GM13977 (cell line): ENCODE results near the gene ABHD12.

Experiments
- DNase-seq: peaks from one replicate; pipeline ENCODE4 v3.0.0; 2012; ENCODE audit warnings: low spot score
- CTCF ChIP-seq: IDR thresholded peaks from 2 replicates; pipeline ENCODE4 v1.5.1; 2012; ENCODE audit warnings: mild to moderate bottlenecking, control low read depth; ENCODE audit not compliant: insufficient read depth; ENCODE audit errors: extremely low read depth, missing control alignments
- in situ Hi-C: fragments of 300-500 bp; cut with MboI; formaldehyde crosslinking; loops from one replicate; pipeline ENCODE4 v1.12.0; 2022; ENCODE audit warnings: low sequenced_read_pairs, low pct_unique_long_range_greater_than_20kb, mixed read lengths, inconsistent platforms; ENCODE audit not compliant: unreplicated experiment

ABHD12 gene

GRCh38 chr20:25252230-25252651 is 138.4 kb downstream of the ABHD12 start:
- no peak for TF ChIP-seq CTCF
- in situ Hi-C loops = no loop called here
- DNase-seq = no peak

GRCh38 chr20:25251558-25251957 is 139.1 kb downstream of the ABHD12 start:
- no peak for DNase-seq
- no peak for TF ChIP-seq CTCF
- in situ Hi-C loops = no loop called here

- in situ Hi-C loops = no loop called here
- no peak for TF ChIP-seq CTCF
- no peak for DNase-seq
These were observed 139.6 kb downstream of the ABHD12 start for GRCh38 chr20:25251019-25251418.

GRCh38 chr20:25250508-25250907 is 140.1 kb downstream of the ABHD12 start:
- DNase-seq = no peak
- in situ Hi-C loops = no loop called here
- TF ChIP-seq CTCF = no peak
